Measurements from ENCODE around the gene UBE2V1. TPM values are rescaled to one million over a fixed set of nuclear protein-coding genes. Genes with fewer than 3 reads are reported as not detected.

The UBE2V1 gene
- total RNA-seq, 3 donors from 2014 or later (not counting 1 experiment from before 2014, with no cell fraction given), result 194 to 238 (median 236) TPM

DNA sequence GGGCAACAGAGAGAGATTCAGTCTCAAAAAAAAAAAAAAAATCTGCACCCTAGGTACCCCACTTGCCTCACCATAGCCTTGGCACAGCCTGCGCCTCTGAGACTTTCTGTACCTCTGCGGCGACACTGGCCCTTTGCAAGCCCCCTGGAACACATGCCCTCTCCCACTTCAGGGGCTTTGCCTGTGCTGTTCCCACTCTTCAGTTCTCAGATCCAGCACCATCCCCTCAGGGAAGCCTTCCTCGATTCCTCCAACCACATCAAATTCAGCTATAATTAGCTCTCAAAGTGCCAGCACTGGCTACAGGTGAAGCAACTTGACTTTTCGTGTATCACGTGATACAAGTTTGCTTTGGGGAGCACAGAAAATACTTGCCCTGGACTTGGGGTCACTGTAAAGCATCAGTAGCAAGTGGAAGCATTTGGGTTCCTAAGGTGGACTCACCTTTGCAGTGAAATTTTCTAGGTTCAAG is 2.1 kb upstream of the UBE2V1 start:
- Mint-ChIP-seq H3K4me3 (peak overlapping the region; percentile 94), H3K36me3 (no peaks in the 10 kb centered on the region), H3K4me1 (peaks cover 59% of the 10 kb centered on the region in 2 donors), H3K27me3 (ENCODE audit: low read depth in 2 of 2) (no peaks in the 10 kb centered on the region), H3K9me3 (no peaks in the 10 kb centered on the region), H3K27ac (peak overlapping the region; percentile 89 to 92)
- Histone ChIP-seq H3K9me3 (ENCODE audit: control insufficient read depth, insufficient read depth, low read length) (no peaks in the 10 kb centered on the region), H3K27me3 (ENCODE audit: control insufficient read depth, insufficient read depth, low read length) (no peaks in the 10 kb centered on the region), H3K4me3 (ENCODE audit: low read length) (peak overlapping the region; percentile 26), H3K36me3 (ENCODE audit: control insufficient read depth, insufficient read depth, low read length) (no peaks in the 10 kb centered on the region), H3K27ac (ENCODE audit: low read length) (no peak overlapping the region), H3K4me1 (ENCODE audit: control insufficient read depth, insufficient read depth, low read length) (peaks cover 47% of the 10 kb centered on the region)
- TF ChIP-seq, protein P1, sequence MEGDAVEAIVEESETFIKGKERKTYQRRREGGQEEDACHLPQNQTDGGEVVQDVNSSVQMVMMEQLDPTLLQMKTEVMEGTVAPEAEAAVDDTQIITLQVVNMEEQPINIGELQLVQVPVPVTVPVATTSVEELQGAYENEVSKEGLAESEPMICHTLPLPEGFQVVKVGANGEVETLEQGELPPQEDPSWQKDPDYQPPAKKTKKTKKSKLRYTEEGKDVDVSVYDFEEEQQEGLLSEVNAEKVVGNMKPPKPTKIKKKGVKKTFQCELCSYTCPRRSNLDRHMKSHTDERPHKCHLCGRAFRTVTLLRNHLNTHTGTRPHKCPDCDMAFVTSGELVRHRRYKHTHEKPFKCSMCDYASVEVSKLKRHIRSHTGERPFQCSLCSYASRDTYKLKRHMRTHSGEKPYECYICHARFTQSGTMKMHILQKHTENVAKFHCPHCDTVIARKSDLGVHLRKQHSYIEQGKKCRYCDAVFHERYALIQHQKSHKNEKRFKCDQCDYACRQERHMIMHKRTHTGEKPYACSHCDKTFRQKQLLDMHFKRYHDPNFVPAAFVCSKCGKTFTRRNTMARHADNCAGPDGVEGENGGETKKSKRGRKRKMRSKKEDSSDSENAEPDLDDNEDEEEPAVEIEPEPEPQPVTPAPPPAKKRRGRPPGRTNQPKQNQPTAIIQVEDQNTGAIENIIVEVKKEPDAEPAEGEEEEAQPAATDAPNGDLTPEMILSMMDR (IDR thresholded peaks at IDR 0.05), result no peak
- WGBS (ENCODE audit: insufficient coverage), result 69% methylated on average over 6 of the region's 6 CpGs
- ATAC-seq (no peak), DNase-seq (no peak)
- intact Hi-C loops (cut with micrococcal nuclease), result loop anchor here (10.0 kb wide), 1 partner anchor 450 kb away; no protein-coding TSS in a partner anchor

DNA sequence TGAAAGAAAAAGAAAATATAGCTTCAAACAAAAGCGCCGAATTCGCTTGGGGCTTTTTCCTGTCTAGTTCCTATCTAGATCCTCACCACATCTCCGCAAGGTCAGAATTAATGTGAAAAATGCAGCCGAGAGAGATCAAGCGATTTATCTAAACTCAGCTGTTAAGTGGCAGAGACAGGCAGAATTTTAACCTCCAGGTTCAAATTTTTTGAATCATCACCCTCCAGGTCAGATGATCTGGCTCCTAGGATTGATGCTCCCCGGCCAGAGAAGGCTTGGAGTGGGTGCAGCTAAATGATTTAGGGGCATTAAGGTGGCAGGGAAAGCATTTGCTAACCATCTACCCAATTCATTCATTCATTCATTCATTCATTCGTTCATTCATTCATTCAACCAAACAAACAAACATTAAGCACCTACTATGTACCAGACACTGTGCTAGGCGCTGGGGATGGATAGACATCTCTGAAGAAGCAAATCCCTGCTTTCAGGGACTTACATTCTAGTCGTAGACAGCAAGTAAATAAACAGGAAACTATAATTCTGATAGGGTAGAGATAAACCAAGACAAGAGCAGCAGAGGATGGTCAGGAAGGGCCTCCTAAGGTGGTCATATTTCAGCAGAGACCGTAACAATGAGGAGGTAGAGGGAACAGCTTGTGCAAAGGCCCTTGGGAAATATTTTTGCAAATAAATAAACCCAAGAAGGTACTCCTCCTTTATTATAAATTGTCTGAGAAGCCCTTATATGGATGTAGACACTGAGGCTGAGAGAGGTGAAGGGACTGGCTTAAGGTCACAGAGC is 672 bp upstream of the UBE2V1 start:
- H3K27ac Mint-ChIP-seq, result peak overlapping the region; percentile 95 to 99
- Histone ChIP-seq H3K27ac (ENCODE audit: low read length) (peak overlapping the region; percentile 92), H3K36me3 (ENCODE audit: control insufficient read depth, insufficient read depth, low read length) (no peaks in the 10 kb centered on the region), H3K4me1 (ENCODE audit: control insufficient read depth, insufficient read depth, low read length) (peaks cover 62% of the 10 kb centered on the region), H3K9me3 (ENCODE audit: control insufficient read depth, insufficient read depth, low read length) (no peaks in the 10 kb centered on the region), H3K27me3 (ENCODE audit: control insufficient read depth, insufficient read depth, low read length) (no peaks in the 10 kb centered on the region), H3K4me3 (ENCODE audit: low read length) (peak overlapping the region; percentile 88)
- WGBS (ENCODE audit: insufficient coverage), result 12% methylated on average over 9 of the region's 11 CpGs
- H3K9me3 Mint-ChIP-seq, result no peaks in the 10 kb centered on the region
- ATAC-seq (no peak), DNase-seq (no peak)
- intact Hi-C loops (cut with micrococcal nuclease), result loop anchor here (2.0 to 10.0 kb wide), 3 partner anchors 39 to 449 kb away; partner anchors contain the start of gene PEDS1
- TF ChIP-seq, protein P1 (IDR thresholded peaks at IDR 0.05), result no peak
- H3K4me3 Mint-ChIP-seq, result peak overlapping the region; percentile 100
- peaks cover 71 to 74% of the 10 kb centered on the region in 2 donors for H3K4me1 Mint-ChIP-seq
- no peaks in the 10 kb centered on the region for H3K36me3 Mint-ChIP-seq
- H3K27me3 Mint-ChIP-seq (ENCODE audit: low read depth in 2 of 2), result no peaks in the 10 kb centered on the region

- H3K27me3 ChIP-seq (ENCODE audit: control insufficient read depth, insufficient read depth, low read length), result no peaks in the 10 kb centered on the region
- Mint-ChIP-seq H3K4me3 (peak overlapping the region; percentile 100), H3K4me1 (peaks cover 87 to 90% of the 10 kb centered on the region in 2 donors), H3K27ac (peak overlapping the region; percentile 95 to 99), H3K27me3 (ENCODE audit: low read depth in 2 of 2) (no peaks in the 10 kb centered on the region), H3K9me3 (no peaks in the 10 kb centered on the region), H3K36me3 (no peaks in the 10 kb centered on the region)
- no peak for DNase-seq
- ATAC-seq, result no peak
- peaks cover 76% of the 10 kb centered on the region for H3K4me1 ChIP-seq (ENCODE audit: control insufficient read depth, insufficient read depth, low read length)
- intact Hi-C loops (cut with micrococcal nuclease), result loop anchor here (2.0 to 10.0 kb wide), 3 partner anchors 41 to 447 kb away; partner anchors contain the start of gene PEDS1
- H3K9me3 ChIP-seq (ENCODE audit: control insufficient read depth, insufficient read depth, low read length), result no peaks in the 10 kb centered on the region
- peaks cover 2% of the 10 kb centered on the region for H3K36me3 ChIP-seq (ENCODE audit: control insufficient read depth, insufficient read depth, low read length)
- H3K4me3 ChIP-seq (ENCODE audit: low read length), result peak overlapping the region; percentile 88
- TF ChIP-seq, protein P1 (IDR thresholded peaks at IDR 0.05), result no peak
- 16% methylated on average over 9 of the region's 9 CpGs for WGBS (ENCODE audit: insufficient coverage)
- H3K27ac ChIP-seq (ENCODE audit: low read length), result peak overlapping the region; percentile 92
Measured at GRCh38 chr20:50111829-50112495, 988 bp downstream of the UBE2V1 start.
